ENCODE results near the gene EEFSEC.
A peak's percentile ranks its signal among the peaks of the same experiment; 100 is the strongest.

Gene EEFSEC

DNA sequence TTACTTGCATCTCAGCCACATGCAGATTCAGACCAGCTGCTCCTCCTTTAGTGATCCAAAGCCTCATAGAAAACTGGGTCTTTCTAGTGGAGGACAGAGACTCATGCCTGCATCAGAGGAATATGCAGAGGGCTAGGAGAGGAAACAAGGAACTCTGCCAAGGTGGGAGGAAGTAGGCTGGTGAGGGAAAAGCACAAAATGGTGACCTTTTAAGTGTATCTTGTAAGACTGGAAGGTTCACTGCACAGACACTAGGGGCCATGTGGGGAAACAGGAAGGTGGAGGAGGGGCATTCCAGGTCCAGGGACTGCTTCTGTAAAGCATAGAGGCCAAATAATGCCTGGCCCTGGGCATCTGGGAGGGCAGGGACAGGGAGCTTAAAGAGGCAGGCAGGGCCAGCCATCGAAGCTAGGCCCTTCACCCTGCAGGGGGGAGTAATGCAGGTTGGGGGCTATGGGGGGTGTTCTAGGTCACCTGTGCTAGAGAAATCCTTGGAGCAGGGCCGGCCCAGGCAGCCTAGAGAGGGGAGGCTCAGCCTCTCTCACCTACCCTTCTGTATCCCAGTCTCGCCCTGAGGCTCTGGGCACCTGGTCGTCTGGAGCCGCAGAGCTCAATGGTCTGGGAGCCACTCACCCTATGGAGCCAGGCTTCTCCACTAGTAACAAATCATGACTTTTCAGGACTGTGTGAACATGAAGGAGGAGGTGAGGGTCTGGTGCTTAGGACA is 195.7 kb downstream of the EEFSEC start:
- H3K27ac ChIP-seq, result peak overlapping the region; percentile 98
- TF ChIP-seq ZFX (IDR thresholded peaks at IDR 0.05; ENCODE audit: borderline replicate concordance), result no peak
- TF ChIP-seq, protein P1, sequence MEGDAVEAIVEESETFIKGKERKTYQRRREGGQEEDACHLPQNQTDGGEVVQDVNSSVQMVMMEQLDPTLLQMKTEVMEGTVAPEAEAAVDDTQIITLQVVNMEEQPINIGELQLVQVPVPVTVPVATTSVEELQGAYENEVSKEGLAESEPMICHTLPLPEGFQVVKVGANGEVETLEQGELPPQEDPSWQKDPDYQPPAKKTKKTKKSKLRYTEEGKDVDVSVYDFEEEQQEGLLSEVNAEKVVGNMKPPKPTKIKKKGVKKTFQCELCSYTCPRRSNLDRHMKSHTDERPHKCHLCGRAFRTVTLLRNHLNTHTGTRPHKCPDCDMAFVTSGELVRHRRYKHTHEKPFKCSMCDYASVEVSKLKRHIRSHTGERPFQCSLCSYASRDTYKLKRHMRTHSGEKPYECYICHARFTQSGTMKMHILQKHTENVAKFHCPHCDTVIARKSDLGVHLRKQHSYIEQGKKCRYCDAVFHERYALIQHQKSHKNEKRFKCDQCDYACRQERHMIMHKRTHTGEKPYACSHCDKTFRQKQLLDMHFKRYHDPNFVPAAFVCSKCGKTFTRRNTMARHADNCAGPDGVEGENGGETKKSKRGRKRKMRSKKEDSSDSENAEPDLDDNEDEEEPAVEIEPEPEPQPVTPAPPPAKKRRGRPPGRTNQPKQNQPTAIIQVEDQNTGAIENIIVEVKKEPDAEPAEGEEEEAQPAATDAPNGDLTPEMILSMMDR (IDR thresholded peaks at IDR 0.05), result 0 out of 2 replicates have a peak, but pooled peaks have one; percentile 9

DNA sequence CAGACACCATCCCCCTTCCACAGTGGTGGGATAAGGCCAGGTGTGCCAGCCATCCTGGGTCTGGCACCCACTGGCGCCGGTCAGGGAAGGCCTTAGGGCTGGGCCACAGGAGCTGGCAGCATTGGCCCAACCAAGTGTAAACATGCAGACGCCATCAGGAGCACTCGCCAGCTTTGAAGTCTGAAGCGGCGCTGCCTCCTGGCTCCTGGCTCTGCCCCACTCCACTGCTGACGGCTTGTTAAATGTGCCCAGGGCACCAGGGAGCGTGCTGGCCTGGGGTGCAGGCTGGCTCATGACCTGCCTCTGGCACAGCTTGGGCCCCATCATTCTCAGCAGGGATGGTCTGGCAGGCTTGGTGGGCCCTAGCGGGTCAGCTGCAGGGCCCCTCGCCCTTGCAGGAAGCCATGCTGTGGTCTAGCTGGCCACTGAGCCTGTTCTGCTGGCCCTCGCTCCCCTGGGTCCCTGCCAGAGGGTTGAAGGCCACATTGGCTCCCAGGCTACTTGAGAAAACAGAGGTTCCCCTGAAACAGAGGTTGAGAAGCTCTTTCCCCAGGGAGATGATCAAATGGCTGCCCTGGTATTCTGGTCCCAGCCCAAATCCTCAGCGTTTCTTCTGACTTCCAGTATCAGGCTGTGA is 196.8 kb downstream of the EEFSEC start:
- H3K27ac ChIP-seq, result peak overlapping the region; percentile 98
- TF ChIP-seq, protein P1 (IDR thresholded peaks at IDR 0.05), result no peak
- no peak for TF ChIP-seq ZFX (IDR thresholded peaks at IDR 0.05; ENCODE audit: borderline replicate concordance)

- TF ChIP-seq ZFX (IDR thresholded peaks at IDR 0.05; ENCODE audit: borderline replicate concordance), result no peak
- TF ChIP-seq, protein P1 (IDR thresholded peaks at IDR 0.05), result no peak
- peak overlapping the region; percentile 98 for H3K27ac ChIP-seq
Measured at GRCh38 chr3:128351546-128351945, 198.3 kb downstream of the EEFSEC start.

DNA sequence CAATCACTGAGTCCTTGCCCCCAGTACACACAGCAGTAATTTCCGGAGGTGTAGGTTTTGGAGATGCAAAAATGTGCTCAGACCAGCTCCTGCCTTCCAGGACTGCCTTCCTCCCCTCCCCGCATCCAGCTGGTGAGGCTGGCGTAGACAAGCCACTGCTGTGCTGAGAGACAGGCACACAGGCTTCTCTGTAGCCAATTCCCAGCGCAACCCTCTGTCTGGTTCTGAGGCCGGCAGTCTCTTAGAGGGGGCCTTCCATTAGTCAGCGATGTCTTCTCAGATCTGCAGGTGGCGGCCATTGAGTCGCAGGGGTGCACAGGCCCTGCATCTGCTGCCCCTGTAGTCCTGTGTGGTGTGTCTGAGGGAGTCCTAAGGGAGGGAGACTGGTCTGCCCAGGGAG is 199.0 kb downstream of the EEFSEC start:
- peak overlapping the region; percentile 98; the same call in 1 of the 2 replicates for H3K27ac ChIP-seq
- no peak for TF ChIP-seq ZFX (IDR thresholded peaks at IDR 0.05; ENCODE audit: borderline replicate concordance)
- TF ChIP-seq, protein P1 (IDR thresholded peaks at IDR 0.05), result no peak

- H3K27ac ChIP-seq, result peak overlapping the region; percentile 98
- no peak for TF ChIP-seq ZFX (IDR thresholded peaks at IDR 0.05; ENCODE audit: borderline replicate concordance)
- TF ChIP-seq, protein P1 (IDR thresholded peaks at IDR 0.05), result no peak
Measured at GRCh38 chr3:128353361-128353965, 200.2 kb downstream of the EEFSEC start.

- TF ChIP-seq ZFX (IDR thresholded peaks at IDR 0.05; ENCODE audit: borderline replicate concordance), result no peak
- TF ChIP-seq, protein P1 (IDR thresholded peaks at IDR 0.05), result no peak
- H3K27ac ChIP-seq, result peak overlapping the region; percentile 98
Measured at GRCh38 chr3:128353991-128354687, 200.9 kb downstream of the EEFSEC start.
